K562 (cell line): ENCODE measurements around the gene PITPNB. TPM values are rescaled to one million over a fixed set of nuclear protein-coding genes. Genes with fewer than 3 reads are reported as not detected.

ENCODE experiments used
- CBFA2T3 ChIP-seq: fragments of 450-650 bp; IDR thresholded peaks from 2 replicates; pipeline ENCODE4 v1.6.1; 2017
- CBX8 ChIP-seq: fragments of 200-600 bp; sonication (generic); IDR thresholded peaks from 2 replicates; pipeline ENCODE4 v1.6.1; 2012; ENCODE audit warnings: borderline replicate concordance, mixed run types, low read depth, mild to moderate bottlenecking, moderate library complexity, mixed read lengths, low read length, control low read depth, inconsistent platforms; ENCODE audit not compliant: poor library complexity, severe bottlenecking; ENCODE audit errors: extremely low read depth
- CREB1 ChIP-seq, 2 experiments: sonication (generic) in 1 of 2; formaldehyde crosslinking in 1 of 2; IDR thresholded peaks; 2 replicates each; pipeline versions ENCODE4 v1.6.1 to v1.8.0; 2012 to 2022; ENCODE audit warnings: inconsistent platforms in 1 of 2, mild to moderate bottlenecking in 1 of 2, missing genetic modification reagents in 1 of 2, moderate library complexity in 1 of 2
- DDX20 ChIP-seq: fragments of 450-650 bp; IDR thresholded peaks from 2 replicates; pipeline ENCODE4 v1.6.1; 2016; ENCODE audit warnings: missing genetic modification characterization, low read depth, mild to moderate bottlenecking, missing compliant biosample characterization, moderate library complexity
- FOXM1 ChIP-seq, 2 experiments: fragments of 450-650 bp in 1 of 2; sonication (generic) in 1 of 2; formaldehyde crosslinking in 1 of 2; IDR thresholded peaks; 2 replicates each; pipeline versions ENCODE4 v1.6.1 to v1.9.0; 2017 to 2022; ENCODE audit warnings: low read depth in 2 of 2, mild to moderate bottlenecking in 2 of 2, missing genetic modification reagents in 1 of 2, moderate library complexity in 1 of 2
- GABPB2 ChIP-seq: fragments of 250-450 bp; sonication (Bioruptor Pico); conservative IDR thresholded peaks from 2 replicates; pipeline ENCODE4 v1.5.1; 2021; ENCODE audit warnings: mild to moderate bottlenecking
- HNRNPH1 ChIP-seq: fragments of 200-400 bp; formaldehyde crosslinking; optimal IDR thresholded peaks from 2 replicates; pipeline ENCODE3; 2017; ENCODE audit warnings: low read depth, mild to moderate bottlenecking, low read length, moderate library complexity
- MNT ChIP-seq, 2 experiments: fragments of 450-650 bp; conservative IDR thresholded peaks; 2 replicates each; pipeline ENCODE4 v1.6.1; 2017; ENCODE audit warnings: mild to moderate bottlenecking in 2 of 2, moderate library complexity in 2 of 2
- NR2C1 ChIP-seq, 2 experiments: fragments of 450-650 bp; IDR thresholded peaks; 2 replicates each; pipeline ENCODE4 v1.6.1; 2017; ENCODE audit warnings: mild to moderate bottlenecking in 2 of 2, antibody characterized with exemption in 1 of 2, inconsistent platforms in 1 of 2, missing compliant biosample characterization in 1 of 2, missing genetic modification characterization in 1 of 2
- PCBP2 ChIP-seq: fragments of 200-400 bp; formaldehyde crosslinking; IDR thresholded peaks from 2 replicates; pipeline ENCODE4 v1.6.1; 2018; ENCODE audit warnings: low read length, low read depth, mild to moderate bottlenecking, moderate library complexity; ENCODE audit not compliant: poor library complexity, severe bottlenecking
- POLR3G ChIP-seq: IDR thresholded peaks from 2 replicates; pipeline ENCODE4 v1.6.1; 2011; ENCODE audit not compliant: insufficient read length, insufficient replicate concordance; ENCODE audit errors: extremely low read depth
- RBM14 ChIP-seq: fragments of 200-400 bp; formaldehyde crosslinking; IDR thresholded peaks from 2 replicates; pipeline ENCODE4 v1.6.1; 2018; ENCODE audit warnings: low read depth, mild to moderate bottlenecking, low read length, moderate library complexity, borderline replicate concordance; ENCODE audit not compliant: insufficient read depth
- SIRT6 ChIP-seq: IDR thresholded peaks from one replicate; pipeline ENCODE4 v1.6.1; 2012; ENCODE audit warnings: low read depth, mild to moderate bottlenecking, control low read depth, inconsistent platforms, low read length, moderate library complexity
- SRSF3 ChIP-seq: fragments of 200-400 bp; formaldehyde crosslinking; IDR thresholded peaks from 2 replicates; pipeline ENCODE4 v1.6.1; 2016; ENCODE audit warnings: mild to moderate bottlenecking, low read length, moderate library complexity; ENCODE audit not compliant: insufficient read depth
- STAG1 ChIP-seq: sonication (generic); formaldehyde crosslinking; IDR thresholded peaks from 2 replicates; pipeline ENCODE4 v1.5.0; 2020; ENCODE audit warnings: missing genetic modification reagents, borderline replicate concordance
- TCF7 ChIP-seq: sonication (generic); IDR thresholded peaks from 2 replicates; pipeline ENCODE4 v1.6.1; 2016; ENCODE audit warnings: antibody characterized with exemption, borderline replicate concordance
- ZNF253 ChIP-seq: fragments of 250-450 bp; sonication (Bioruptor Pico); conservative IDR thresholded peaks from 2 replicates; pipeline ENCODE4 v1.6.1; 2021; ENCODE audit warnings: mild to moderate bottlenecking
- ZNF589 ChIP-seq: fragments of 200-800 bp; sonication (Bioruptor generic); IDR thresholded peaks from 2 replicates; pipeline ENCODE4 v1.6.1; 2016; ENCODE audit warnings: low read depth, missing genetic modification characterization, missing compliant biosample characterization
- polyA plus RNA-seq, 8 experiments: library from polyadenylated mRNA; depleted of rRNA in 4 of 8; stranded (reverse) in 5 of 8; unstranded in 3 of 8; fragments of >200 nt; fragmentation: Nextera tagmentation in 2 of 8; fragmentation: Illumina TruSeq in 1 of 8; extraction: Ambion mirVana in 2 of 8; extraction: Trizol in 1 of 8; gene quantifications; 2 replicates each; pipeline versions ENCODE4 v1.2.1 to v1.2.3, GENCODE V29; 2011 to 2014; ENCODE audit warnings: inconsistent platforms in 1 of 8, missing spikeins in 1 of 8
- total RNA-seq, 7 experiments: library from RNA; depleted of rRNA in 6 of 7; stranded (reverse); fragments of >200 nt in 6 of 7; fragmentation: Illumina TruSeq in 2 of 7; extraction: Trizol in 2 of 7; gene quantifications; 2 replicates each; pipeline versions ENCODE4 v1.2.1 to v1.2.3, GENCODE V29; 2011 to 2021; ENCODE audit warnings: low replicate concordance in 1 of 7
- TF ChIP-seq, protein P1 (sequence below): sonication (generic); formaldehyde crosslinking; IDR thresholded peaks from 2 replicates; pipeline ENCODE4 v1.8.0; 2023; ENCODE audit warnings: missing genetic modification reagents, mild to moderate bottlenecking, borderline replicate concordance

Gene PITPNB
- total and polyA plus RNA-seq, 9 of the 15 experiments (the other 6 are each of a cell fraction or from before 2014, with no cell fraction given): 13.1 to 52.4 (median 34.7) TPM

DNA sequence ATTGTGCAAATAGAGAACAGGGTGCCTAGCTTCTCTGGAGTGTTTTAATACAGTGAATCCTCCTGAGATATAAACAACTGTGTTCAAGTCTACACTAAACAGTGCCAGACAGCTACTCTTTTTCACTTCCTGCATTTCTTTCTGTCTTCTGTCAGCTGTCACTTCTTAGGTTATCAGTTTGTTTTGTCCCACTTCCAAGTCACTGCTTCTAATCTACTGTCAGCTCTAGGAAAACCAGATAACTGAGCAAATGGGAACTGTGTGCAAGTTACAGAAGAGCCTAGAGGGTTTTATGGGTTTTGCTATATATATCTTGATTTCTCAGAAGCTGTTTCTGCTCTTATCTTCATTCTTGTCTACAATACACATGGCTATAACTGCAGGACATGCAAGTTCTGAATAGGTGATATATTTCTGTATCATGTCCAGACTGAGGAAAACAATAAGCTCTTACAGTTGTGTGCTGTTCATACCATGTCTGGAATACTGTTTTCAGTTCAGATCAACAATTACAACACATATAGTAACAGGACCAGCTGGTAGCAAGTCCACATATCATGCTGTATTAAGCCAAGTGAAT is 5.8 kb downstream of the PITPNB start (continued):
- no peak for TF ChIP-seq RBM14
- peak; percentile 90 for TF ChIP-seq CBFA2T3
- no peak for TF ChIP-seq SRSF3
- TF ChIP-seq ZNF253 (CRISPR knock-in tag): no peak
- TF ChIP-seq, protein P1, sequence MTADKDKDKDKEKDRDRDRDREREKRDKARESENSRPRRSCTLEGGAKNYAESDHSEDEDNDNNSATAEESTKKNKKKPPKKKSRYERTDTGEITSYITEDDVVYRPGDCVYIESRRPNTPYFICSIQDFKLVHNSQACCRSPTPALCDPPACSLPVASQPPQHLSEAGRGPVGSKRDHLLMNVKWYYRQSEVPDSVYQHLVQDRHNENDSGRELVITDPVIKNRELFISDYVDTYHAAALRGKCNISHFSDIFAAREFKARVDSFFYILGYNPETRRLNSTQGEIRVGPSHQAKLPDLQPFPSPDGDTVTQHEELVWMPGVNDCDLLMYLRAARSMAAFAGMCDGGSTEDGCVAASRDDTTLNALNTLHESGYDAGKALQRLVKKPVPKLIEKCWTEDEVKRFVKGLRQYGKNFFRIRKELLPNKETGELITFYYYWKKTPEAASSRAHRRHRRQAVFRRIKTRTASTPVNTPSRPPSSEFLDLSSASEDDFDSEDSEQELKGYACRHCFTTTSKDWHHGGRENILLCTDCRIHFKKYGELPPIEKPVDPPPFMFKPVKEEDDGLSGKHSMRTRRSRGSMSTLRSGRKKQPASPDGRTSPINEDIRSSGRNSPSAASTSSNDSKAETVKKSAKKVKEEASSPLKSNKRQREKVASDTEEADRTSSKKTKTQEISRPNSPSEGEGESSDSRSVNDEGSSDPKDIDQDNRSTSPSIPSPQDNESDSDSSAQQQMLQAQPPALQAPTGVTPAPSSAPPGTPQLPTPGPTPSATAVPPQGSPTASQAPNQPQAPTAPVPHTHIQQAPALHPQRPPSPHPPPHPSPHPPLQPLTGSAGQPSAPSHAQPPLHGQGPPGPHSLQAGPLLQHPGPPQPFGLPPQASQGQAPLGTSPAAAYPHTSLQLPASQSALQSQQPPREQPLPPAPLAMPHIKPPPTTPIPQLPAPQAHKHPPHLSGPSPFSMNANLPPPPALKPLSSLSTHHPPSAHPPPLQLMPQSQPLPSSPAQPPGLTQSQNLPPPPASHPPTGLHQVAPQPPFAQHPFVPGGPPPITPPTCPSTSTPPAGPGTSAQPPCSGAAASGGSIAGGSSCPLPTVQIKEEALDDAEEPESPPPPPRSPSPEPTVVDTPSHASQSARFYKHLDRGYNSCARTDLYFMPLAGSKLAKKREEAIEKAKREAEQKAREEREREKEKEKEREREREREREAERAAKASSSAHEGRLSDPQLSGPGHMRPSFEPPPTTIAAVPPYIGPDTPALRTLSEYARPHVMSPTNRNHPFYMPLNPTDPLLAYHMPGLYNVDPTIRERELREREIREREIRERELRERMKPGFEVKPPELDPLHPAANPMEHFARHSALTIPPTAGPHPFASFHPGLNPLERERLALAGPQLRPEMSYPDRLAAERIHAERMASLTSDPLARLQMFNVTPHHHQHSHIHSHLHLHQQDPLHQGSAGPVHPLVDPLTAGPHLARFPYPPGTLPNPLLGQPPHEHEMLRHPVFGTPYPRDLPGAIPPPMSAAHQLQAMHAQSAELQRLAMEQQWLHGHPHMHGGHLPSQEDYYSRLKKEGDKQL (CRISPR knock-in tag): no peak
- TF ChIP-seq SIRT6: no peak
- TF ChIP-seq STAG1 (CRISPR knock-in tag): no peak
- TF ChIP-seq POLR3G: no peak
- no peak for TF ChIP-seq HNRNPH1
- TF ChIP-seq NR2C1 (IDR thresholded peaks at IDR 0.05): no peak
- TF ChIP-seq NR2C1 (tag; IDR thresholded peaks at IDR 0.05): 0 out of 2 replicates have a peak, but pooled peaks have one; percentile 32
- no peak for TF ChIP-seq DDX20
- peak; percentile 67 for TF ChIP-seq FOXM1 (IDR thresholded peaks at IDR 0.05; ENCODE audit: low read depth)
- no peak for TF ChIP-seq FOXM1 (CRISPR knock-in tag; IDR thresholded peaks at IDR 0.05; ENCODE audit: low read depth)
- TF ChIP-seq PCBP2: no peak
- no peak for TF ChIP-seq TCF7
- no peak for TF ChIP-seq GABPB2 (CRISPR knock-in tag)
- TF ChIP-seq CBX8: no peak
- no peak for TF ChIP-seq CREB1 (IDR thresholded peaks at IDR 0.05)
- no peak for TF ChIP-seq CREB1 (CRISPR knock-in tag; IDR thresholded peaks at IDR 0.05)
- TF ChIP-seq ZNF589 (CRISPR knock-in tag): no peak
- peak; percentile 50 to 72; a peak in 3 of 4 replicates for TF ChIP-seq MNT (conservative IDR thresholded peaks at IDR 0.05)
